Mucosa of descending colon (tissue), 3 donors: Measurements from ENCODE around the gene TGFBI. TPM values are rescaled to one million over a fixed set of nuclear protein-coding genes. Genes with fewer than 3 reads are reported as not detected.

Experiments
- ATAC-seq: fragments of 200-7000 bp; cut with Tn5 transposase; one replicate; pipeline ENCODE4 v1.9.1; 2020; ENCODE audit warnings: mild to moderate bottlenecking, moderate library complexity
- DNase-seq, 3 donors: peaks; one replicate each; pipeline ENCODE4 v3.0.0-alpha.2; 2020
- H3K36me3 ChIP-seq: fragments of 200-600 bp; one replicate; pipeline ENCODE4 v1.8.0; 2021; ENCODE audit warnings: low read depth, mild to moderate bottlenecking
- H3K4me1 ChIP-seq: fragments of 200-600 bp; one replicate; pipeline ENCODE4 v1.8.0; 2021; ENCODE audit warnings: low read depth, mild to moderate bottlenecking
- H3K4me3 ChIP-seq: fragments of 200-600 bp; one replicate; pipeline ENCODE4 v1.8.0; 2021; ENCODE audit warnings: mild to moderate bottlenecking
- H3K9me3 ChIP-seq: fragments of 200-600 bp; one replicate; pipeline ENCODE4 v1.8.0; 2021; ENCODE audit warnings: mild to moderate bottlenecking
- CTCF ChIP-seq: fragments of 200-600 bp; IDR thresholded peaks from one replicate; pipeline ENCODE4 v1.8.0; 2022; ENCODE audit warnings: antibody characterized with exemption, mild to moderate bottlenecking
- intact Hi-C, 2 donors: fragments of 100-400 bp; cut with DNase I in 1 of 2; cut with micrococcal nuclease in 1 of 2; formaldehyde crosslinking; loops; one replicate each; pipeline versions ENCODE4 v1.11.0 to v1.11.1; 2022; cut with DNase I, micrococcal nuclease
- total RNA-seq, 3 donors: library from RNA; stranded (reverse); fragmentation: NEBNext Ultra II Directional in 2 of 3; extraction: Animal tissue kit (Norgen Biotek cat#: 25700) in 2 of 3; gene quantifications; one replicate each; pipeline versions ENCODE4 v1.2.1 to v1.2.4, GENCODE V29; 2021 to 2023
- donor health status: DM: no; HTN: no; CAD: no; lungs with moderate emphysema.
- donor health status: DM: no; HTN: no; CAD: no.
- donor health status: DM: no; HTN: yes; CAD: no.

The TGFBI gene
- total RNA-seq, 3 donors from 2014 or later = 26.8 to 77.1 (median 47.0) TPM

GRCh38 chr5:135991429-135991828, 37.4 kb upstream of the TGFBI start:
- Histone ChIP-seq H3K4me3 (no peak overlapping the region), H3K4me1 (no peaks in the 10 kb centered on the region), H3K36me3 (no peaks in the 10 kb centered on the region), H3K9me3 (no peaks in the 10 kb centered on the region)
- intact Hi-C loops = no loop called here
- no peak for ATAC-seq
- DNase-seq = no peak
- no peak for TF ChIP-seq CTCF

GRCh38 chr5:135993335-135993879, 35.4 kb upstream of the TGFBI start:
- Histone ChIP-seq H3K36me3 (no peaks in the 10 kb centered on the region), H3K4me1 (no peaks in the 10 kb centered on the region), H3K9me3 (no peaks in the 10 kb centered on the region), H3K4me3 (no peak overlapping the region)
- no peak for TF ChIP-seq CTCF
- intact Hi-C loops = no loop called here
- no peak for ATAC-seq
- DNase-seq = no peak

- TF ChIP-seq CTCF = no peak
- no peak overlapping the region for H3K4me3 ChIP-seq
- H3K36me3 ChIP-seq = no peaks in the 10 kb centered on the region
- peak; percentile 50 for ATAC-seq
- intact Hi-C loops = no loop called here
- DNase-seq = no peak
- H3K4me1 ChIP-seq = no peaks in the 10 kb centered on the region
- H3K9me3 ChIP-seq = no peaks in the 10 kb centered on the region
Observed at GRCh38 chr5:135993880-135994636, 34.7 kb upstream of the TGFBI start.

GRCh38 chr5:135995976-135996375, 32.8 kb upstream of the TGFBI start:
- Histone ChIP-seq H3K36me3 (no peaks in the 10 kb centered on the region), H3K4me3 (no peak overlapping the region), H3K9me3 (no peaks in the 10 kb centered on the region), H3K4me1 (no peaks in the 10 kb centered on the region)
- TF ChIP-seq CTCF = no peak
- no peak for ATAC-seq
- no peak for DNase-seq
- intact Hi-C loops = no loop called here

- intact Hi-C loops = no loop called here
- no peak for ATAC-seq
- no peaks in the 10 kb centered on the region for H3K9me3 ChIP-seq
- TF ChIP-seq CTCF = no peak
- no peaks in the 10 kb centered on the region for H3K36me3 ChIP-seq
- H3K4me1 ChIP-seq = no peaks in the 10 kb centered on the region
- no peak for DNase-seq
- no peak overlapping the region for H3K4me3 ChIP-seq
Observed at GRCh38 chr5:135996611-135997010, 32.2 kb upstream of the TGFBI start.
